Spinal cord (tissue), 10 donors: Measurements from ENCODE around the gene SLC25A18. TPM values are rescaled to one million over a fixed set of nuclear protein-coding genes. Genes with fewer than 3 reads are reported as not detected.
A peak's percentile ranks its signal among the peaks of the same experiment; 100 is the strongest.

ENCODE experiments used
- DNase-seq, 6 donors: peaks; one replicate each; pipeline versions ENCODE4 v3.0.0 to v3.0.0-alpha.2; 2013 to 2015; ENCODE audit warnings: low spot score in 6 of 6, low read depth in 4 of 6
- H3K27ac ChIP-seq: one replicate; pipeline ENCODE4 v1.5.1; 2013; ENCODE audit warnings: low read depth, low read length, control low read depth
- H3K27me3 ChIP-seq: one replicate; pipeline ENCODE4 v1.6.1; 2013; ENCODE audit warnings: low read length; ENCODE audit not compliant: control insufficient read depth, insufficient read depth
- H3K36me3 ChIP-seq: one replicate; pipeline ENCODE4 v1.6.1; 2013; ENCODE audit warnings: low read length; ENCODE audit not compliant: control insufficient read depth, insufficient read depth
- H3K4me1 ChIP-seq: one replicate; pipeline ENCODE4 v1.6.1; 2013; ENCODE audit warnings: low read length; ENCODE audit not compliant: control insufficient read depth, insufficient read depth
- H3K4me3 ChIP-seq: one replicate; pipeline ENCODE4 v1.5.1; 2013; ENCODE audit warnings: low read depth, low read length, control low read depth
- H3K9me3 ChIP-seq: one replicate; pipeline ENCODE4 v1.6.1; 2013; ENCODE audit warnings: low read length; ENCODE audit not compliant: control insufficient read depth, insufficient read depth
- WGBS: methylation state at CpG from one replicate; pipeline ENCODE4 v1.1.5; 2013; ENCODE audit warnings: missing lambda C conversion rate; ENCODE audit not compliant: insufficient coverage; 5-methylcytosine and 5-hydroxymethylcytosine counted together
- polyA plus RNA-seq, 2 donors: library from polyadenylated mRNA; unstranded; fragments of 120-200 nt; gene quantifications; one replicate each; pipeline ENCODE4 v1.2.1, GENCODE V29; 2013; ENCODE audit not compliant: insufficient read length in 2 of 2
- total RNA-seq, 2 donors: library from RNA; depleted of rRNA in 1 of 2; stranded (reverse); fragments of 120-200 nt in 1 of 2; fragments of >200 nt in 1 of 2; gene quantifications; one replicate each; pipeline versions ENCODE4 v1.2.3 to v1.2.4, GENCODE V29; 2013 to 2014
- donor health status: healthy.

Gene SLC25A18
- total and polyA plus RNA-seq, 4 donors: 13.1 to 32.6 (median 21.4) TPM

DNA sequence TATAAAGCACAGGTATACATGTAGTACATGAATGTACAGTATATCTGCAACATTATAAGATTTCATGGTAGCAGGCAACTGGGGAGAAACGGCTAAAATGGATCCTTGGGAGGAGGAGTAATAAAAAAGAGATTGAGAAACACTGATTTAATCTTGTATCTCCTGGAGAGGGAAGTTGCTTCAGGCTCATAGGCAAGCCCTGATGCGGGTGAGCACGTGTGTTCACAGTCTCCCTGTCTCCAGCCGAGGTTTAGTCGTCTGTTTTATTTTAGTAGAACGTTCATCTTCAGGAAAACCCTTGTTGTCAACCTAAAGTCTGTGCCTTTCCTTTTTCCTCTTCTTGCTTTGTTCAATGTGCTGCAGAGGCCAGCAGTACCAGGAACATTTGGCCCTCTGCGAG, 21.8 kb upstream of the SLC25A18 start:
- Histone ChIP-seq H3K36me3 (peaks cover 32% of the 10 kb centered on the region), H3K9me3 (no peaks in the 10 kb centered on the region), H3K27me3 (no peaks in the 10 kb centered on the region), H3K4me3 (no peak overlapping the region), H3K27ac (no peak overlapping the region), H3K4me1 (peaks cover 4% of the 10 kb centered on the region)
- 87% methylated on average over 4 of the region's 7 CpGs for WGBS
- no peak for DNase-seq

DNA sequence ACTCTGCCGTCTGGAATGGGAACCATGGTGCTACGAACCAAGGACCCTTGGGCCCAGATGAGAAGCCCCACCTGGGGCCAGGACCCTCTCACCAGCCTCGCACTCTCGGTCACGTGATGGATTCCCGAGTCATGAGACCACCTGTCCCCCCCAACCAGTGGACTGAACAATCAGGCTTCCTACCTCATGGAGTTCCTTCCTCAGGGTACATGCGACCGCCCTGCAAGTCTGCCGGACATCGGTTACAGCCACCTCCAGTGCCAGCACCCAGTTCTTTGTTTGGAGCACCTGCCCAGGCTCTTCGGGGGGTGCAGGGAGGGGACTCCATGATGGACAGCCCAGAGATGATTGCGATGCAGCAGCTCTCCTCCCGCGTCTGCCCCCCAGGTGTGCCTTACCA, 20.8 kb upstream of the SLC25A18 start:
- Histone ChIP-seq H3K27ac (no peak overlapping the region), H3K4me1 (no peaks in the 10 kb centered on the region), H3K36me3 (peaks cover 33% of the 10 kb centered on the region), H3K27me3 (no peaks in the 10 kb centered on the region), H3K9me3 (no peaks in the 10 kb centered on the region), H3K4me3 (no peak overlapping the region)
- 93% methylated on average over 14 of the region's 14 CpGs for WGBS
- DNase-seq: no peak

DNA sequence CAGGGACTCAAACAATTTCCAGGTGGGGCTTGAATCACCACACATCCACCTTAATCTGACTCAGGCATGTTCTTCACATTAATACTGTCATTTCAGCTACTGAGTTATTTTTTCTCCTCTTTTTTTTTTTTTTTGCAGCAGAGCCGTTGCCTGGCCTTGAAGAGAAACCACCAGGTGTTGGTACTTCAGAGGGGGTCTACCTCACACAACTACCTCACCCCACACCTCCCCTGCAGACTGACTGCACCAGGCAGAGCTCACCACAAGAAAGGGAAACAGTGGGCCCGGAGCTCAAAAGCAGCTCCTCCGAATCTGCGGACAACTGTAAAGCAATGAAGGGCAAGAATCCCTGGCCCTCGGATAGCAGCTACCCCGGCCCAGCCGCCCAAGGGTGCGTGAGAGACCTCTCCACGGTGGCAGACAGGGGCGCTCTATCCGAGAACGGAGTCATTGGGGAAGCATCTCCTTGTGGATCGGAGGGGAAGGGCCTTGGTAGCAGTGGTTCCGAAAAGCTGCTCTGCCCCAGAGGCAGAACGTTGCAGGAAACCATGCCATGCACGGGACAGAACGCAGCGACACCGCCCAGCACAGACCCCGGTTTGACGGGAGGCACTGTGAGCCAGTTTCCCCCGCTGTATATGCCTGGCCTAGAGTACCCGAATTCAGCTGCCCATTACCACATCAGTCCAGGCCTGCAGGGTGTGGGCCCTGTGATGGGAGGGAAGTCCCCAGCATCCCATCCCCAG, 15.1 kb upstream of the SLC25A18 start:
- no peak for DNase-seq
- 97% methylated on average over 22 of the region's 23 CpGs for WGBS
- Histone ChIP-seq H3K4me1 (no peaks in the 10 kb centered on the region), H3K9me3 (no peaks in the 10 kb centered on the region), H3K36me3 (peaks cover 51% of the 10 kb centered on the region), H3K27me3 (no peaks in the 10 kb centered on the region), H3K27ac (no peak overlapping the region), H3K4me3 (no peak overlapping the region)

DNA sequence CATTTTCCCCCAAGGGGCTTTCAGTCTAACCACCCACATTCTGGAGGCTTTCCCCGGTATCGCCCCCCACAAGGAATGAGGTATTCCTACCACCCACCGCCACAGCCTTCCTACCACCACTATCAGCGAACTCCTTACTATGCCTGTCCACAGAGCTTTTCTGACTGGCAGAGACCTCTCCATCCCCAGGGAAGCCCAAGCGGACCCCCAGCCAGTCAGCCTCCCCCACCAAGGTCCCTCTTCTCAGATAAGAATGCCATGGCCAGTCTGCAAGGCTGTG, 14.6 kb upstream of the SLC25A18 start:
- no peak overlapping the region for H3K27ac ChIP-seq
- H3K36me3 ChIP-seq: peaks cover 50% of the 10 kb centered on the region
- H3K4me1 ChIP-seq: no peaks in the 10 kb centered on the region
- no peaks in the 10 kb centered on the region for H3K9me3 ChIP-seq
- H3K27me3 ChIP-seq: no peaks in the 10 kb centered on the region
- H3K4me3 ChIP-seq: no peak overlapping the region
- DNase-seq: no peak
- 98% methylated on average over 5 of the region's 5 CpGs for WGBS

DNA sequence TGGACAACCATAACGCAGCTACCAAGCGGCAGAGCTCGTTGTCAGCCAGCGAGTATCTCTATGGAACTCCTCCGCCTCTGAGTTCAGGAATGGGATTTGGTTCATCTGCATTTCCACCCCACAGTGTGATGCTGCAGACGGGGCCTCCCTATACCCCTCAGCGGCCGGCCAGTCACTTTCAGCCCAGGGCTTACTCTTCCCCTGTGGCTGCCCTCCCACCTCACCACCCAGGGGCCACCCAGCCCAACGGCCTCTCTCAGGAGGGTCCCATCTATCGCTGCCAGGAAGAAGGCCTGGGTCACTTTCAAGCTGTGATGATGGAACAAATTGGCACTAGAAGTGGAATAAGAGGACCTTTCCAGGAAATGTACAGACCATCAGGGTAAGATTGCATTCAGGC, 14.1 kb upstream of the SLC25A18 start:
- no peak for DNase-seq
- Histone ChIP-seq H3K27me3 (no peaks in the 10 kb centered on the region), H3K9me3 (no peaks in the 10 kb centered on the region), H3K4me1 (no peaks in the 10 kb centered on the region), H3K4me3 (no peak overlapping the region), H3K36me3 (peaks cover 47% of the 10 kb centered on the region), H3K27ac (no peak overlapping the region)
- WGBS: 95% methylated on average over 6 of the region's 10 CpGs

DNA sequence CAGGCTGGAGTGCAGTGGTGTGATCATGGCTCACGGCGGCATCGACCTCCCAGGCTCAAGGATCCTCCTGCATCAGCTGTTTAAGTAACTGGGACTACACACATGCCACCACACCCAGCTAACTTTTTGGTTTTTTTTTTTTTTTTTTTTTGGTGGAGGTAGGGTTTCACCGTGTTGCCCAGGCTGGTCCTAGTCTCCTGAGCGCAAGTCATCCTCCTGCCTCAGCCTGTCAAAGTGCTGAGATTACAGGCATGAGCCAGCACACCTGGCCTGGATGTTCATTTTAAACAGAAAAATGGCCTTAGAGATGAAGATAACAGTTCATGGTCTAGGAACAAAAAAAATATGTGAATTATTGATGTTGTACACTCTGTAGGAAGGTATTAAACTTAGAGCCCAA, 13.6 kb upstream of the SLC25A18 start:
- no peak overlapping the region for H3K27ac ChIP-seq
- H3K9me3 ChIP-seq: no peaks in the 10 kb centered on the region
- H3K4me3 ChIP-seq: no peak overlapping the region
- no peaks in the 10 kb centered on the region for H3K27me3 ChIP-seq
- no CpG with 5 or more reads among the region's 5 CpGs for WGBS
- no peaks in the 10 kb centered on the region for H3K4me1 ChIP-seq
- H3K36me3 ChIP-seq: peaks cover 47% of the 10 kb centered on the region
- DNase-seq: no peak

DNA sequence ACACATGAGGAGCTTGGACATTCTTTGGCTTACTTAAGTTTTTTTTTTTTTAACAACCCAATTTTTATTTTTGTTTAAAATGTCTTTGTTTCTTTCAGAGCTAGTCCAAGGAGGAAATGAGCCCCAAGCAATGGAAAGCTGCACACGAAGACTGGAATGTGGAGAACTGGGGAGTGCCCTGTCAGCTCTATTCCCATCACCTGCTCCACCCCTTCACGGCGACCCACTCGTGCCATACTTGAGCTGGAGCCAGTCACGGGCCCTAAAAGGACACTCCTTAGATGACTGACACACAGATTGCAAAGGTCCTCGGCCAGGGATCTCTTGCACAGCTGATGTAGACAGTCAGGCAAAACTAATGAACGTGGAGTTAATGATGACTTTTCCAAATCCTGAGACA, 10.6 kb upstream of the SLC25A18 start:
- H3K27me3 ChIP-seq: no peaks in the 10 kb centered on the region
- no peaks in the 10 kb centered on the region for H3K9me3 ChIP-seq
- no peak overlapping the region for H3K27ac ChIP-seq
- no peaks in the 10 kb centered on the region for H3K4me1 ChIP-seq
- WGBS: 78% methylated on average over 4 of the region's 7 CpGs
- H3K36me3 ChIP-seq: peaks cover 44% of the 10 kb centered on the region
- no peak overlapping the region for H3K4me3 ChIP-seq
- no peak for DNase-seq

DNA sequence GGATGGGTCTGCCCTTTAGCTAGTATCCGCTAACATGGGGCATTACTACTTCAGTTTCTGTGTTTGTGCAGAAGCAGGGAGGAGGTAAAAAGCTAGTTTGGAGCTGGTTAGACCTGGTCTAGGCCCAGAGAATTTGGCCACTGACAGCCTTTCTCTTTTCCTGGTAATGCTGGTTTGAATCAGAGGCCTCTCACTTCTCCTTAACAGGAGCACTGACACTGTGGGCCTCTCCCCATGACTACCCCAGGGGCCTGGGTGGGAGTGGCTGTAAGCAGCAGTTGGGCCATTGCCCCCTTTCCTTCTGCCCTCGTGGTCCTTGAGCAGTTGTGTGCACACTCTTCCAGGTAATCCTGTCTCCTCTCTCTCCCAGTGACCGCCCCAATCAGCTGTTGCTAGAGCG, 8.5 kb upstream of the SLC25A18 start:
- no peaks in the 10 kb centered on the region for H3K27me3 ChIP-seq
- H3K36me3 ChIP-seq: peaks cover 33% of the 10 kb centered on the region
- WGBS: no CpG with 5 or more reads among the region's 4 CpGs
- no peak for DNase-seq
- no peaks in the 10 kb centered on the region for H3K9me3 ChIP-seq
- H3K4me3 ChIP-seq: no peak overlapping the region
- H3K4me1 ChIP-seq: no peaks in the 10 kb centered on the region
- H3K27ac ChIP-seq: no peak overlapping the region

DNA sequence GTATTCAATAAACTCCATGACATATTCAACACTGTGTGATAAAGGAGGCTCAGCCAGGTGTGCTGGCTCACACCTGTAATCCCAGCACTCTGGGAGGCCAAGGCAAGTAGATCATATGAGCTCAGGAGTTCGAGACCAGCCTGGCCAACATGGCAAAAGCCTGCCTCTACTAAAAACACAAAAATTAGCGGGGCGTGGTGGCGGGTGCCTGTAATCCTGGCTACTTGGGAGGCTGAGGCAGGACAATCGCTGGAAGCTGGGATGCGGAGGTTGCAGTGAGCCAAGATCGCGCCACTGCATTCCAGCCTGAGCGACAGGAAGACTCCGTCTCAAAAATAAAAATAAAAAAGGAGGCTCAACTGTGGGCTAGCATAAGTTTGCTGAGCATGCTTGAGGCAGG, 4.1 kb upstream of the SLC25A18 start:
- peaks cover 19% of the 10 kb centered on the region for H3K4me1 ChIP-seq
- peaks cover 15% of the 10 kb centered on the region for H3K36me3 ChIP-seq
- no peak overlapping the region for H3K27ac ChIP-seq
- WGBS: 93% methylated on average over 10 of the region's 10 CpGs
- H3K4me3 ChIP-seq: no peak overlapping the region
- H3K9me3 ChIP-seq: no peaks in the 10 kb centered on the region
- no peaks in the 10 kb centered on the region for H3K27me3 ChIP-seq
- DNase-seq: no peak

DNA sequence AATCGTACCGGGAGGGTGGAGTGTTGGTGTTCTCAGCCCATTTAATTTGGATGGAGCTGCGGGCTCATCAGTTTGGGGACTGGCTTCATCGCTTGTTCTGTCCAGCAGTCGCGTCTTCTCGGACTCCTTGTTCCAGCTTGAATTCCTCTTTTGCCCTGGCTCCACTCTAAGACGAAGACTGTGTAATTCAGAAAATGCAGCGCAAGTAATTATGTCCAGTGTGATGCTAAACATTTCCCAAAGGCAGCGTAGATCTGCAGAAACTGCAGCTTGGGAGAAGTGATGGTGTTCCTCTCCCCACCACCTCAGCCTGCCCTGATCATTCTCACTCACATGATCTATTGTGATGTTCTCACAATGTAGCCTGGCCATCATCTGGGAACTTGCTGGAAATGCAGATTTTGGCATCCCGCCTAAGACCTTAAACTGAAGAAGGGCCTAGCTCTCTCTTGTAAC, 666 bp downstream of the SLC25A18 start:
- peak overlapping the region; percentile 7 for H3K4me3 ChIP-seq

More for the DNA sequence above, 666 bp downstream of the SLC25A18 start:
- Histone ChIP-seq H3K36me3 (no peaks in the 10 kb centered on the region), H3K27ac (peak overlapping the region; percentile 83), H3K27me3 (no peaks in the 10 kb centered on the region), H3K4me1 (peaks cover 37% of the 10 kb centered on the region), H3K9me3 (no peaks in the 10 kb centered on the region)
- peak in 3 of 6 donors; percentile 43 to 81 (median 81) for DNase-seq
- WGBS: 33% methylated on average over 9 of the region's 11 CpGs
